GM18907 (cell line): ENCODE measurements around the gene OR2L8.

Source experiments
- ATAC-seq: cut with Tn5 transposase; IDR thresholded peaks from one replicate; pipeline ENCODE4 v1.9.1; 2021; ENCODE audit warnings: mild to moderate bottlenecking, moderate library complexity; ENCODE audit not compliant: unreplicated experiment

OR2L8 gene, protein sequence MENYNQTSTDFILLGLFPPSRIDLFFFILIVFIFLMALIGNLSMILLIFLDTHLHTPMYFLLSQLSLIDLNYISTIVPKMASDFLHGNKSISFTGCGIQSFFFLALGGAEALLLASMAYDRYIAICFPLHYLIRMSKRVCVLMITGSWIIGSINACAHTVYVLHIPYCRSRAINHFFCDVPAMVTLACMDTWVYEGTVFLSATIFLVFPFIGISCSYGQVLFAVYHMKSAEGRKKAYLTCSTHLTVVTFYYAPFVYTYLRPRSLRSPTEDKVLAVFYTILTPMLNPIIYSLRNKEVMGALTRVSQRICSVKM

GRCh38 chr1:247948558-247948957 is at the start of gene OR2L8:
Gene OR2L8 (plus strand): TSS chr1:247948858. CDS start chr1:247948858, 0 bp downstream.
- ATAC-seq = no peak

DNA sequence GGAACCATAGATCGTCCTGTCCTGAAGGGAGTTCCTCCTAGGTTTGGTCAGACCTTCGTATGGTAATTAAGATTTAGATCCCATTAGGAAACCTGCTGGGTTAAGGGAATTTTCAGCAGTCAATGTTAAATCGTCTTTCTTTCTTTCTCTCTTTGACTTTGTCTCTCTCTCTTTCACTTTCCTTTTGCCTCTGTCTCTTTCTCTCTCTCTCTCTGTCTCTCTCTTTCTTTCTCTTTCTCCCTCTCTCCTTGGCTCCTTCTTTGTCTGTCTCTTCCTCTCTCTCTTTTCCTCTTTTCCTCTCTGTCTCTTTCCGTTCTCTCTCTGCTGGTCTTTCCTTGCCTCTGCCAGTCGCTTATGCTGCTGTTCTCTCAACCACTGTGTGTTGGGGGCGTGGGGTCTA is 44.5 kb upstream of the OR2L8 start:
- ATAC-seq = no peak

DNA sequence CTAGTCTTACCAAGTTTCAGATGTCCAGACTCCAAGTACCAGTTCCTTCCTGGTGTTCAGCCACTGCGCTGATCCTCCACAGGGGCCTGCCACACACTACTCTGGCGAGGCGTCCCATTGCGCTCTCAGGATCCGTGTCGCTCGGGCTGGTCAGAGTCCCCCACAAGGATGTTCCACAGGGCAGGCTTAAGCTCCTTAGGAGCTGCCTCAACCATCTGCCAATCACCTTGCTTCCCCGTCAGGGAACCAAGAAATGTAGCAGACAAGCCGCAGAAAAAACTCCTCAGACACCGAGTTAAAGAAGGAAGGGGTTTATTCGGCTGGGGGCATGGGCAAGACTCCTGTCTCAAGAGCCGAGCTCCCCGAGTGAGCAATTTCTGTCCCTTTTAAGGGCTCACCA is 43.5 kb upstream of the OR2L8 start:
- no peak for ATAC-seq

GRCh38 chr1:247905910-247906503 is 42.7 kb upstream of the OR2L8 start:
- ATAC-seq = no peak

DNA sequence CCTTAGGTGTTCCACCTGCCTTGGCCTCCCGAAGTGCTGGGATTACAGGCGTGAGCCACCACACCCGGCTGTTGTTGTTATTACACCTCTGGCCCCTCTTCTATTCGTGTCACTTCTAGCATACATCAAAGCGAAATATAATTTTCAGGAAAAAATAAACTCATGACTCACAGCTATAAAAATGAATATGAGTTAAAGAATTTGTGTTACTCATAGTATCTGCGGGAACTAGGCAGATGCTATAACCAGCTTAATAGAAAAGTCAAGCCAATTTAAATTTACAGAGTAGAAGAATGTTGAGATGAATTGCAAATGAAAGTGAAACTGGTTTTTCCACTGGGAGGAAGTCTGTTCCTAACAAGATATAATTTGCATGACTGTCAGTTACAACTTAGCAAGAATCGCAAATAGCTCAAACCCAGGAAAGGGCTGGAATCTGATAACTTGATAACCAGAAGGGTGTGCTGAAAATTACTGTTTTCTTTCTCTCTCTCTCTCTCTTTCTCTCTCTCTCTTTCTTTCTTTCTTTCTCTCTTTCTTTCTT is 42.1 kb upstream of the OR2L8 start:
- no peak for ATAC-seq

DNA sequence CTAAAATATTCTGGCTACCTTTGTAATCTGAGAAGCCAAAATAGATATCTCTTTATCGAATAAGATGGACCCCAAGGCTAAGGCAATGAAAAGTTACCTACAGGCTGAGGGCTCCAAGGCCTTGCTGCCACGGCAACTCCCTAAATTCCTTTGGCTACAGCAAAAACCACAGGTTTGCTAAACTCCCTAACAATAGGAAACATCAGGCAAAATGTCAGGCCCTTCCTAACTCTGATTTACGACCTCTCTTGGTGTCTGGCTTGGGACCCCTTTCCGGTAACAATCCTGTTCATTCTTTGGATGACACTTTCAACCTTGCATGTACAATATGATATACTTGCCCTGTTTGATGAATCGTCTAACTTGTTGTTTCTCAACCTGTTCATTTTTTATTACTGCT is 39.9 kb upstream of the OR2L8 start:
- ATAC-seq = no peak

DNA sequence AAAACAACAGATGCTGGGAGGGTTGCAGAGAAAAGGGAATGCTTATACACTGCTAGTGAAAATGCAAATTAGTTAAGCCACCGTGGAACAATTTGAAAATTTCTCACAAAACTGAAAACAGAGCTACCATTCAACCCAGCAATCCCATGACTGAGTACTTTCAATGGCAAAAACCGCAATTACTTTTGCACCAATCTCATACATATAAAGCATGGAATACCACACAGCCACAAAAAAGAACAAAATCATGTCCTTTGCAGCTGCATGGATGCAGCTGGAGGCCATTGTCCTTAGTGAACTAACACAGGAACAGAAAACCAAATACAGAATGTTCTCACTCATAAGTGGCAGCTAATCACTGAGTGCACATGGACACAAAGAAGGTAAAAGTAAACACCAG is 34.9 kb upstream of the OR2L8 start:
- ATAC-seq = no peak

DNA sequence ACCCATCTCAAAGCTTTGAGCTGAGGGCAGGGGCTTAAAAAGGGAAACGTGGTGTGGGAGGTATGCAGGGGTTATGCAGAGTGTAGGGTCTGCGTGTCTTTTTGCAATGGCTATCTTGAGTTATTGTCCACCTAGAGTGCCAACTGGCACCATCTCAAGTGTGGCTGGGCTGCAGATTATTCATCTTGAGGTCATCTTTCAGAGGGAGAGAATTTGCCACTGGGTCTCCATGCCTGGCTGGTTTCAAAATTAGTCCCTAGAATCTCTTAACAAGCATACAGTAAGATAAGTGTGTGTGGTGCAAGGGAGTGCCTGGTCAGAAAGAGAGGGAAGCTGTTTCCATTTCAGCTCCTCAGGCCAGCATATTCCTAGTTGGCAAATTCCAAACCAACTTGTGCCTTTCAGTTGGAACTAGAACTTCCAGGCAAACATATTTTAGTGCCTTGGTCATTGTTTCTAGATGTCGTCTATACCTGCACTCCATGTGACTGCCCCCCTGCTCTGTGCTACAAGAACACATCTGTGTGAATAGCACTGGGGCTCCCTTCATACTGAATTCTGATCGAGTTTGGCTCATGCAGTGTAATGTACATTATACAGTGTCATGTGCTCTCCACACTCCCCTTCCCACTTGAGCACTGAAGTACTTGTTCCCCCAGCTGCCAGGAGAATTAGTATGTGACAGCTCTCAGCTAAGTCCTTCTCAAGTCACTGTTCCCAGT is 33.6 kb upstream of the OR2L8 start:
- no peak for ATAC-seq

DNA sequence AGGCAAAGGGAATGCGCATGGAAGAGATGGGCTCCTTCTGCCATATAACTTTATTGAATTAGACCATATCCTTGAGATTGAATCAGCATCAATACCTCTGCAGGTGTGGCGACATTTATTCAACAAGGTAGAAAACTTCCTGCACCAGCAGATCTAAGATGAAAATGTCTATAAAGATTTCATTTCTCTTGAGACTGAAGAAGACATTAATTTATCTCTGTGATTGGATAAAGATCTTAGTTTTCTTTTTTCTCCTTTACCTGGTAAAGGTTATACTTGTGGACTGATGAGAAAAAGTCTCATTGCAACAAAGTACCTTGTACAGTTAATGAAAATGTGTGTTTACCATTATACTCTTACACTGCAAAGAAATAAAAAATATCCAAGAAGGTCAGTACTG is 28.7 kb upstream of the OR2L8 start, which contains the start of gene OR2T8:
Gene OR2T8 (plus strand): TSS at position 301 of the 400 bp plus-strand sequence. CDS start 766 bp downstream, outside the sequence.
- no peak for ATAC-seq

- ATAC-seq = no peak
Observed at GRCh38 chr1:247923941-247924340, 24.7 kb upstream of the OR2L8 start.

DNA sequence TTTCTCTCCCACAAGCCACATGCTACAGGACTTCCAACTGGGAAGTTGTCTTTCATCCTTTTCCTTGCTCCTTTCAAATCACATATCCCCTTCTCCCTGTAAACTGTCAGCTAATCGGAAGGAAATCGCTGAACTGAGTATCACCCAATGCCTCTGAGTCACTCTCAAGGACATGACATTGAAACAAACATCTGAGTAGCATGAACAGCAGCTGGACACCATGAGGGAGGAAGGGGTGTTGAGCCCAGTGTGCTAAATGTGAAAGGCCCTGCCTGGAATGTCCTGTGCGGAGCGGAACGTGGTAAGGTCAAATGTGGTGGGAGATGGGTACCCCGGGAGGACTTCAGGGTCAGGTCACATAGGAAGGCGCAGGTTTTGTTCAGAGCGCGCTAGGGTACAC is 23.8 kb upstream of the OR2L8 start, which contains the start of gene OR2AJ1:
Gene OR2AJ1 (plus strand): TSS at position 22 of the 400 bp plus-strand sequence. CDS start 8,880 bp downstream, outside the sequence.
- ATAC-seq = no peak

DNA sequence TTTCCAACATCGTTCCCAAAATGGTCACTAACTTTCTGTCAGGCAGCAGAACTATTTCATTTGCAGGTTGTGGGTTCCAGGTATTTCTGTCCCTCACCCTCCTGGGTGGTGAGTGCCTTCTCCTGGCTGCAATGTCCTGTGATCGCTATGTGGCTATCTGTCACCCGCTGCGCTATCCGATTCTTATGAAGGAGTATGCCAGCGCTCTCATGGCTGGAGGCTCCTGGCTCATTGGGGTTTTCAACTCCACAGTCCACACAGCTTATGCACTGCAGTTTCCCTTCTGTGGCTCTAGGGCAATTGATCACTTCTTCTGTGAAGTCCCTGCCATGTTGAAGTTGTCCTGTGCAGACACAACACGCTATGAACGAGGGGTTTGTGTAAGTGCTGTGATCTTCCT is 14.7 kb upstream of the OR2L8 start:
- no peak for ATAC-seq

- ATAC-seq = no peak
Observed at GRCh38 chr1:247935781-247936180, 12.9 kb upstream of the OR2L8 start.

DNA sequence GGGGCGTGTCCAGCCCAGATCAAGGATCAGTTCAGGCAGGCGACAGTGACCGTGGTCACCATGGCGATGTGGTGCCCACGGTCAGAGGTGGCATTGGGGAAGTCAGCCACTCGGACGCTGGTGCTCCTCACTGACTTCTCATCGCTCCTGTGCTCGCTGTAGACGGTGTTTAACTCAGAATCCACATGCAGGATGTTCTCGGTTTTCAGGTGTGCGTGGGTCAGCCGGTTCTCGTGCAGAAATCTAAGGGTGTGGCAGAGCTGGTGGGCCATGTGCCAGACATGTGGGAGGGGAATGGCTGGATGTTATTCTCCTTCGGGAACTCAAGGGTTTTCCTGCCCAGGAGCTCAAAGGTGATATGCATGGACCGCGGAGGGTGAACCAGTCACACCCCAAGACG is 12.2 kb upstream of the OR2L8 start:
- no peak for ATAC-seq

GRCh38 chr1:247936965-247937734 is 11.5 kb upstream of the OR2L8 start:
- peak; percentile 100 for ATAC-seq

GRCh38 chr1:247942624-247943023 is 6.0 kb upstream of the OR2L8 start:
- ATAC-seq = no peak

- no peak for ATAC-seq
Observed at GRCh38 chr1:247953408-247953807, 4.8 kb downstream of the OR2L8 start.

GRCh38 chr1:247961791-247962190 is 13.1 kb downstream of the OR2L8 start:
- no peak for ATAC-seq

- no peak for ATAC-seq
Observed at GRCh38 chr1:247962911-247963588, 14.4 kb downstream of the OR2L8 start.

DNA sequence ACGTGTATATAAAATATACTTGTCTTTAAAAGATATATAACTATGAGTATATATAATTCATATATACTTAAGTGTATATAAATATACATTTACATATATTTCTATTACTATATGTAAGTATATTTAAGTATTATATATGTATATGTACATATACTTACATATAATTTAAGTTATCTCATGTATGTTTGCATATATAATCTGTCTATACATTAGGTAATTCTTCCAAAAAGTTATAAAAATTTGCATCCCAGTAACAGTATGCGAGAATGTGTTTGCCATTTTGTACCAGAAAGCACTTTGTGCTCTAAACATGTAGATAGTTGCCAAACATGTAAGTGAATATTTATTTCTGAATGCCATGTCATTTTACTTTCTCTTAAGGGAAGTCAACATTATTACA is 16.3 kb downstream of the OR2L8 start, which contains the start of gene OR2AK2:
Gene OR2AK2 (plus strand): TSS at position 301 of the 400 bp plus-strand sequence. CDS start 144 bp downstream, outside the sequence.
- ATAC-seq = no peak
